ENCODE data around the gene ZNF76.

GRCh38 chr6:35320031-35320410 is 60.5 kb downstream of the ZNF76 start:
- TF ChIP-seq, protein P1, sequence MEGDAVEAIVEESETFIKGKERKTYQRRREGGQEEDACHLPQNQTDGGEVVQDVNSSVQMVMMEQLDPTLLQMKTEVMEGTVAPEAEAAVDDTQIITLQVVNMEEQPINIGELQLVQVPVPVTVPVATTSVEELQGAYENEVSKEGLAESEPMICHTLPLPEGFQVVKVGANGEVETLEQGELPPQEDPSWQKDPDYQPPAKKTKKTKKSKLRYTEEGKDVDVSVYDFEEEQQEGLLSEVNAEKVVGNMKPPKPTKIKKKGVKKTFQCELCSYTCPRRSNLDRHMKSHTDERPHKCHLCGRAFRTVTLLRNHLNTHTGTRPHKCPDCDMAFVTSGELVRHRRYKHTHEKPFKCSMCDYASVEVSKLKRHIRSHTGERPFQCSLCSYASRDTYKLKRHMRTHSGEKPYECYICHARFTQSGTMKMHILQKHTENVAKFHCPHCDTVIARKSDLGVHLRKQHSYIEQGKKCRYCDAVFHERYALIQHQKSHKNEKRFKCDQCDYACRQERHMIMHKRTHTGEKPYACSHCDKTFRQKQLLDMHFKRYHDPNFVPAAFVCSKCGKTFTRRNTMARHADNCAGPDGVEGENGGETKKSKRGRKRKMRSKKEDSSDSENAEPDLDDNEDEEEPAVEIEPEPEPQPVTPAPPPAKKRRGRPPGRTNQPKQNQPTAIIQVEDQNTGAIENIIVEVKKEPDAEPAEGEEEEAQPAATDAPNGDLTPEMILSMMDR (IDR thresholded peaks at IDR 0.05) = no peak
- no peak for TF ChIP-seq POLR2A (IDR thresholded peaks at IDR 0.05)
